GM19455 (cell line): Measurements from ENCODE around the gene PPP2R3A.
"Not testable (repeated sequence)": the region's sequence is repeated elsewhere in the genome, so short reads cannot be mapped to it uniquely, and the experiment has no call there.

Experiments
- ATAC-seq: cut with Tn5 transposase; IDR thresholded peaks from one replicate; pipeline ENCODE4 v1.9.1; 2021; ENCODE audit not compliant: unreplicated experiment

Gene PPP2R3A, protein sequence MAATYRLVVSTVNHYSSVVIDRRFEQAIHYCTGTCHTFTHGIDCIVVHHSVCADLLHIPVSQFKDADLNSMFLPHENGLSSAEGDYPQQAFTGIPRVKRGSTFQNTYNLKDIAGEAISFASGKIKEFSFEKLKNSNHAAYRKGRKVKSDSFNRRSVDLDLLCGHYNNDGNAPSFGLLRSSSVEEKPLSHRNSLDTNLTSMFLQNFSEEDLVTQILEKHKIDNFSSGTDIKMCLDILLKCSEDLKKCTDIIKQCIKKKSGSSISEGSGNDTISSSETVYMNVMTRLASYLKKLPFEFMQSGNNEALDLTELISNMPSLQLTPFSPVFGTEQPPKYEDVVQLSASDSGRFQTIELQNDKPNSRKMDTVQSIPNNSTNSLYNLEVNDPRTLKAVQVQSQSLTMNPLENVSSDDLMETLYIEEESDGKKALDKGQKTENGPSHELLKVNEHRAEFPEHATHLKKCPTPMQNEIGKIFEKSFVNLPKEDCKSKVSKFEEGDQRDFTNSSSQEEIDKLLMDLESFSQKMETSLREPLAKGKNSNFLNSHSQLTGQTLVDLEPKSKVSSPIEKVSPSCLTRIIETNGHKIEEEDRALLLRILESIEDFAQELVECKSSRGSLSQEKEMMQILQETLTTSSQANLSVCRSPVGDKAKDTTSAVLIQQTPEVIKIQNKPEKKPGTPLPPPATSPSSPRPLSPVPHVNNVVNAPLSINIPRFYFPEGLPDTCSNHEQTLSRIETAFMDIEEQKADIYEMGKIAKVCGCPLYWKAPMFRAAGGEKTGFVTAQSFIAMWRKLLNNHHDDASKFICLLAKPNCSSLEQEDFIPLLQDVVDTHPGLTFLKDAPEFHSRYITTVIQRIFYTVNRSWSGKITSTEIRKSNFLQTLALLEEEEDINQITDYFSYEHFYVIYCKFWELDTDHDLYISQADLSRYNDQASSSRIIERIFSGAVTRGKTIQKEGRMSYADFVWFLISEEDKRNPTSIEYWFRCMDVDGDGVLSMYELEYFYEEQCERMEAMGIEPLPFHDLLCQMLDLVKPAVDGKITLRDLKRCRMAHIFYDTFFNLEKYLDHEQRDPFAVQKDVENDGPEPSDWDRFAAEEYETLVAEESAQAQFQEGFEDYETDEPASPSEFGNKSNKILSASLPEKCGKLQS (N-terminal part only)

DNA sequence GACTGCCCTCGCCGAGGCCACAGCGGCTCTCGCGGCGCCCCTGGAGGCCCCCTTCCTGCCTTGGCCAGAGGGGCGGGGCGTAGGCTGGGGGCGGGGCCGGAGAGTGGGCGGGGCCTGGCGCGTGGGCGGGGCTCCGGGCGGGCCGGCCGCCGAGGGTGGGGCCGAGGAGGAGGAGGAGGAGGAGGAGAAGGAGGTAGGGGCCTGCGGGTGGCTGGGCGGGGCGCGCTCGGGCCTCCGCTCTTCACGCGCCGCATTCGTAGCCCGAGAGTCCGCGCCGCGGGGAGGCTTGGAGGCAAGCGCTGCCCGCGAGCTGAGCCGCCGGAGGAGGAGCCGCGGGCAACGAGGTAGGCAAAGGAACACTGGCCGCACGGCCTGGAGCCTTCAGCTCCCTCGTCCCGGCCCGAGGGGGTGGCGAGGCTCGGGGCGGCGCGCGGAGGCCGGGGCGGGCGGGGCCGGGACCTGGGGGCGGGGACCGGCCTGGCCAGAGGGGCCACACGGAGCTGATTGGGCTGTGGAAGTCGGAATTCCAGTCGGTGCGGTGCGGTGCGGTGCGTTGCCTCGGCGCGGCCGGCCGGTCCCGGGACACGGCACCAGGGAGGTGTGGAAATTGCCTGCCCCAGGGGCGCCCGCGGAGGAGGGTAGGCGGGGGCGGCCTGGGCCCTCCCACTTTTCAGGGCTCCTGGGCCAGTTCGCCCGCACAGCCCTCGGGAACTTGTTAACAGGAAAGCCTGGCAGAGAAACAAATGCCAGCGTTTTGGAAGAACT lies at the start of gene PPP2R3A:
Gene PPP2R3A, plus strand, starts transcription at position 223 of the 765 bp plus-strand sequence. CDS start 35,771 bp downstream, outside the sequence.
- peak; percentile 81 for ATAC-seq

DNA sequence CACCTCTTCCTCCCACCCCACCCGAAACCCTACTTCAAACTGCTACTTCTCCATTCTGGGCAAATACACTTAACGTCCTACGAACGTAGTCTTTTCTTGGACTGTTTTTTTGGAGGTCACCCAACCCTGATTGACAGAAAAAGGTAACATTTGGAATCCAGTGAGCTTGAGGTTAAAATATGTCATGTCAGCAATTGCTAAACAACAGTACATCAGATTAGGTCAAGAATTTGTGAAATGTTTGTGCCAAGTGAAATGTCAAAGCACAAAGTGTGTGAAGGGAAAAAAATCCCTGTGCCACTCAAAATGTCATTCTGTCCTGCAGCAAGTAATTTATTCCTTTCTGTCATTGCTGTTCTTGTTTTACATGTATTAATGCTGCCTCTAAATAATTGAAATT lies 49.2 kb upstream of the PPP2R3A start:
- no peak for ATAC-seq

GRCh38 chr3:135917076-135917475 lies 48.5 kb upstream of the PPP2R3A start:
- no peak for ATAC-seq

GRCh38 chr3:135917927-135918597 lies 47.5 kb upstream of the PPP2R3A start:
- ATAC-seq: no peak

- no peak for ATAC-seq
Measured at GRCh38 chr3:135918600-135918999, 46.9 kb upstream of the PPP2R3A start.

GRCh38 chr3:135920275-135920674 lies 45.3 kb upstream of the PPP2R3A start:
- ATAC-seq: no peak

GRCh38 chr3:135922903-135923250 lies 42.7 kb upstream of the PPP2R3A start:
- ATAC-seq: no peak

DNA sequence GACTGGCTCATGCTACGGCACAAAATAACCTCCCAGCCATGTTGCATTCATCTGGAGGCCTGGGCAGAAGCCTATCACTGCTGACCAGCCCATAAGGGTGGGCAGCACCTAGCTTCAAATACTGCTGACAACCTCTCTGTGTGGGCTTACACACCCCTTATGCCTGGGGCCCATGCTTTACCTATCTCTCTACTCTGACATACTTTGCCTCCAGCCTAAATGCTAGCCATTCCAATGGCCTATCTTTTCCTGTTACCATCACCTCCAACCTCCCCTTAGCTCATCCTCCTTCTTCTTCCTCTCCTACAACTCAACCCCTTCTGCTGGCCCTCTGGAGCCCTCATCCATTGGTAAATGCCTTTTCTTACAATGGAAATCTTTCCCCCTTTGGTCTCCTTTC lies 41.0 kb upstream of the PPP2R3A start:
- ATAC-seq: no peak

GRCh38 chr3:135926664-135927063 lies 38.9 kb upstream of the PPP2R3A start:
- ATAC-seq: no peak

GRCh38 chr3:135927155-135927554 lies 38.4 kb upstream of the PPP2R3A start:
- no peak for ATAC-seq

GRCh38 chr3:135929670-135930069 lies 35.9 kb upstream of the PPP2R3A start:
- ATAC-seq: no peak

- no peak for ATAC-seq
Measured at GRCh38 chr3:135930255-135930654, 35.3 kb upstream of the PPP2R3A start.

DNA sequence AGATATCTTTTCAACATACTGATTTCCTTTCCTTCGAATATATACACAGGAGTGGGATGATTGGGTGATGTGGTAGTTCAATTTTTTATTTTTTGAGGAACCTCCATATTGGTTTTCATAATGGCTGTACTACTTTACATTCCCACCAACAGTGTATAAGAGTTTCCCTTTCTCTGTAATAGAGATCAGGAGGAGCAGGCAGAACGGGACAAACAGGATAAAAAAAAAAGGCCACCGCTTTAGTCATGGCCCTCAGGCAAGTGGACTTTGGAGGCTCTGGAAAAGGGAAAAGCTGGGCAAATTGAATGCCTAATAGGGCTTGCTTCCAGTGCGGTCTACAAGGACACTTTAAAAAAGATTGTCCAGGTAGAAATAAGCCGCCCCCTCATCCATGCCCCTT lies 30.4 kb upstream of the PPP2R3A start:
- ATAC-seq: not testable (repeated sequence)

DNA sequence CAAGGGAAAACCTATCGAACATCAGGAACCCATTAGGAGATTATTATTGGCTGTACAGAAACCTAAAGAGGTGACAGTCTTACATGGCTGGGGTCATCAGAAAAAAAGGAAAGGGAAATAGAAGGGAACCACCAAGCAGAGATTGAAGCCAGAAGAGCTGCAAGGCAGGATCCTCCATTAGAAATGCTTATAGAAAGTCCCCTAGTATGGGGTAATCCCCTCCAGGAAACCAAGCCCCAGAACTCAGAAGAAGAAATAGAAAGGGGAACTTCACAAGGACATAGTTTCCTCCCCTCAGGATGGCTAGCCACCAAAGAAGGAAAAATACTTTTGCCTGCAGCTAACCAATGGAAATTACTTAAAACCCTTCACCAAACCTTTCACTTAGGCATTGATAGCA lies 27.8 kb upstream of the PPP2R3A start:
- ATAC-seq: not testable (repeated sequence)

GRCh38 chr3:135944831-135945230 lies 20.7 kb upstream of the PPP2R3A start:
- ATAC-seq: no peak

DNA sequence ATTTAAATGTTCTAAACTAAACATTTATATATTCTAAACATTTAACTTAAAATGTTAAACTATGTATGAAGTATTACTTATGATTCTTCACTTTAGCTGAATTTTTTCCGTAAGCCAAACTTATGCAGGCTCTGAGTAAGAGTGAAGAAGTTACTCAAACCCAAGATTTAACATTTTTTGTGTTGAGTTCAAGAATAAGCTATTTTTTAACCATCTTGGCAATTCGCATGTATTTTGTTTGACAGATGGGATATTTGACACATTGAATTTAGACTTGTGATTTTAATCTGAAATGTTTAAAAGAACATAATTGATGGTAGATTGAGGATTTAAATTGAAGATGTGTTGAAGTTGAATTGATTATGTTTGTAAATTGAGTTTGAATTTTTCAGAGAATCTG lies 14.6 kb upstream of the PPP2R3A start:
- ATAC-seq: no peak

DNA sequence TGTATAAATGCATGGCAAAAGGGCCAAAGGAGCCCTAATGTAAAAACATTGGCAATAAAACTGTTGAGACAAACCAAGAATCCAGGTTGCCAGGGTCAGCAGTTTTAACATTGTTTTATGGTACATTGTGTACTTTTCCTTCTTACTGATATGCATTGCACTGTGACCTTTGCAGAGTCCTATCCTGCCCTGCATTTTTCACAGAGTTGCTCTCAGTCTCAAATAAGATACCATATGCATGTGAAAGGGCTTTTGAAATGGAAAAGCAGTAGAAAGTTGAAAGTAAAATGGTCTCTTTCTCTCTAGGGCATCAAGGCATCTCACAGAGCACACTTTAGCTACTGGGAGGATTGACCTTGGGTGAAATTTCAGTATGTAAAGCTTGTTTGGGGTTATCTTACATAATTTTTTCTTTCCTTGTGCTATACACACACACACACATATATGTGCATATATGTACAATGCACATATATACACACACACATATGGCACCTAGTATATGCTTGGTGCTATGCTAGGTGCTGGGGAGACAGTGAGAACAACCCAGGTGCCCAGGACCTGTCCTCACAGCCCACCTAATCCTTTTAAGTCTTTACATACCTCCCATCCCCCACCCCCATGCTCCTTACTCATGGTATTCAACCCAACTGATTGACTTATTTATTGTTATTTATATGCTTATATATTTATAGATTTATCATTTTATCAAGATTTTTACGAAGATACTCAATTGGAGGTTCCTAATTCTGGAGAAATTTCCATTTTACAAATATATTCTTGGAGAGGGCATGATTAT lies 1.2 kb upstream of the PPP2R3A start:
- no peak for ATAC-seq

DNA sequence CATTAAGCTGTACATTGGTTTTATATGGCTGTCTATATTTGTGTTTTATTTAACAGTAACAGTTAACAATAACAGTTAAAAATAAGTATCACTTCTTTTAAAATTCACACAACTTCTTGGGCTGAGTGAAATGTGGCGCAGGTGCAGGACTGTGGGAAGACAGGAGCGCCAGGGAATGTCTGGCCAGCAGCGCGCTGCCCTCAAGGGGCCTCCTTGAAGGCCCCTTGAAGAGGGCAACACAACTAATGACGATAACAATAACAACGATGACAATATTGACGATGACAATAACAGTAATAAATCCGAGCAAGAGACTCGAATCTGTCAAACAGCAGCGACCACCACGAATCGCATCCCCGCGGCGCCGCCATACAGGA lies 411 bp upstream of the PPP2R3A start:
- ATAC-seq: no peak

GRCh38 chr3:135966271-135966961 lies 888 bp downstream of the PPP2R3A start:
- ATAC-seq: peak; percentile 6
